NCI-H524 treated with DMSO at 0.1 percent for 48 hours (cell line): Measurements from ENCODE around the gene RAP1B.

ENCODE experiments used
- DNase-seq: peaks from one replicate; lab custom pipeline; 2025; lab: John Stamatoyannopoulos, UW

RAP1B gene

GRCh38 chr12:68610370-68611093 lies at the start of gene RAP1B:
TSS of gene RAP1B (plus strand) at chr12:68610899. CDS start at chr12:68648725, 37,826 bp downstream.
- no peak for DNase-seq

GRCh38 chr12:68561830-68562229 lies 48.9 kb upstream of the RAP1B start:
- no peak for DNase-seq

- no peak for DNase-seq
Measured at GRCh38 chr12:68564166-68564565, 46.5 kb upstream of the RAP1B start.

GRCh38 chr12:68565391-68565903 lies 45.3 kb upstream of the RAP1B start:
- DNase-seq = no peak

GRCh38 chr12:68568922-68569569 lies 41.7 kb upstream of the RAP1B start:
- DNase-seq = no peak

GRCh38 chr12:68572661-68573060 lies 38.0 kb upstream of the RAP1B start:
- no peak for DNase-seq

GRCh38 chr12:68573406-68573805 lies 37.3 kb upstream of the RAP1B start:
- no peak for DNase-seq

- DNase-seq = no peak
Measured at GRCh38 chr12:68577949-68578348, 32.8 kb upstream of the RAP1B start.

- no peak for DNase-seq
Measured at GRCh38 chr12:68578765-68579164, 31.9 kb upstream of the RAP1B start.

GRCh38 chr12:68579254-68579653 lies 31.4 kb upstream of the RAP1B start:
- no peak for DNase-seq

GRCh38 chr12:68580911-68581310 lies 29.8 kb upstream of the RAP1B start:
- no peak for DNase-seq

- no peak for DNase-seq
Measured at GRCh38 chr12:68581926-68582325, 28.8 kb upstream of the RAP1B start.

GRCh38 chr12:68585966-68586365 lies 24.7 kb upstream of the RAP1B start:
- no peak for DNase-seq

GRCh38 chr12:68587448-68587873 lies 23.2 kb upstream of the RAP1B start:
- DNase-seq = no peak

GRCh38 chr12:68589194-68589593 lies 21.5 kb upstream of the RAP1B start:
- DNase-seq = no peak

- no peak for DNase-seq
Measured at GRCh38 chr12:68591734-68592418, 18.8 kb upstream of the RAP1B start.

- no peak for DNase-seq
Measured at GRCh38 chr12:68595241-68595640, 15.5 kb upstream of the RAP1B start.

GRCh38 chr12:68601767-68602166 lies 8.9 kb upstream of the RAP1B start:
- no peak for DNase-seq

- no peak for DNase-seq
Measured at GRCh38 chr12:68602720-68603119, 8.0 kb upstream of the RAP1B start.

GRCh38 chr12:68608191-68608590 lies 2.5 kb upstream of the RAP1B start:
- DNase-seq = no peak

- DNase-seq = no peak
Measured at GRCh38 chr12:68609998-68610369, 715 bp upstream of the RAP1B start.

GRCh38 chr12:68611094-68611805 lies 551 bp downstream of the RAP1B start:
- DNase-seq = no peak
